Aorta (tissue), 5 donors: ENCODE data around the gene ELMOD1. TPM values are rescaled to one million over a fixed set of nuclear protein-coding genes. Genes with fewer than 3 reads are reported as not detected.

Experiments used
- ATAC-seq: fragments of 200-7000 bp; cut with Tn5 transposase; one replicate; pipeline ENCODE4 v1.9.1; 2022; ENCODE audit warnings: moderate library complexity; ENCODE audit not compliant: low FRiP score
- DNase-seq, 2 donors: peaks; one replicate each; pipeline ENCODE4 v3.0.0-alpha.2; 2020
- H3K27ac ChIP-seq, 2 donors: one replicate each; pipeline ENCODE4 v1.5.1; 2013; ENCODE audit warnings: low read length in 2 of 2, mild to moderate bottlenecking in 2 of 2, moderate library complexity in 2 of 2, control low read depth in 1 of 2, inconsistent platforms in 1 of 2, low read depth in 1 of 2
- H3K27me3 ChIP-seq, 2 donors: one replicate each; pipeline ENCODE4 v1.6.1; 2013; ENCODE audit warnings: control low read depth in 1 of 2, low read length in 1 of 2, mild to moderate bottlenecking in 1 of 2, moderate library complexity in 1 of 2; ENCODE audit not compliant: insufficient read depth in 2 of 2, control insufficient read depth in 1 of 2
- H3K36me3 ChIP-seq, 2 donors: one replicate each; pipeline ENCODE4 v1.6.1; 2013; ENCODE audit warnings: control low read depth in 1 of 2, low read length in 1 of 2, mild to moderate bottlenecking in 1 of 2; ENCODE audit not compliant: insufficient read depth in 2 of 2, control insufficient read depth in 1 of 2
- H3K4me1 ChIP-seq, 2 donors: one replicate each; pipeline ENCODE4 v1.6.1; 2013; ENCODE audit warnings: low read length in 2 of 2, control low read depth in 1 of 2, mild to moderate bottlenecking in 1 of 2, moderate library complexity in 1 of 2; ENCODE audit not compliant: insufficient read depth in 2 of 2, control insufficient read depth in 1 of 2
- H3K4me3 ChIP-seq, 2 donors: one replicate each; pipeline ENCODE4 v1.5.1; 2013; ENCODE audit warnings: low read length in 2 of 2, control low read depth in 1 of 2, mild to moderate bottlenecking in 1 of 2
- H3K9me3 ChIP-seq: one replicate; pipeline ENCODE4 v1.6.1; 2013; ENCODE audit warnings: mild to moderate bottlenecking, low read length; ENCODE audit not compliant: control insufficient read depth
- WGBS, 2 donors: extraction: QIAGEN DNeasy Blood & Tissue Kit; methylation state at CpG; one replicate each; pipeline ENCODE4 v1.1.7; 2013; 5-methylcytosine and 5-hydroxymethylcytosine counted together
- intact Hi-C, 2 donors: fragments of 100-400 bp; cut with DNase I; formaldehyde crosslinking; loops; one replicate each; pipeline versions ENCODE4 v1.14.2 to v1.15.0; 2022
- polyA plus RNA-seq, 2 donors: library from polyadenylated mRNA; stranded (reverse); fragments of 200-250 nt; gene quantifications; one replicate each; pipeline ENCODE4 v1.2.3, GENCODE V29; 2013
- total RNA-seq, 2 donors: library from RNA; stranded (reverse); fragmentation: NEBNext Ultra II Directional; extraction: Animal tissue kit (Norgen Biotek cat#: 25700); gene quantifications; one replicate each; pipeline ENCODE4 v1.2.1, GENCODE V29; 2021
- donor health status: healthy with polysubstance abuse.
- donor health status: Bipolar disorder and iron deficiency.
- donor health status: DM: no; HTN: no; CAD: no.
- donor health status: DM: no; HTN: no; CAD: no.
- donor health status: DM: yes; HTN: yes; CAD: no.

The ELMOD1 gene
- total and polyA plus RNA-seq, 4 donors: 0.32 to 0.33 TPM; not detected in 2

- WGBS, 2 donors: 81 to 86% methylated on average over 3 of the region's 3 CpGs
Measured at GRCh38 chr11:107708792-107709191, 117.8 kb downstream of the ELMOD1 start.

DNA sequence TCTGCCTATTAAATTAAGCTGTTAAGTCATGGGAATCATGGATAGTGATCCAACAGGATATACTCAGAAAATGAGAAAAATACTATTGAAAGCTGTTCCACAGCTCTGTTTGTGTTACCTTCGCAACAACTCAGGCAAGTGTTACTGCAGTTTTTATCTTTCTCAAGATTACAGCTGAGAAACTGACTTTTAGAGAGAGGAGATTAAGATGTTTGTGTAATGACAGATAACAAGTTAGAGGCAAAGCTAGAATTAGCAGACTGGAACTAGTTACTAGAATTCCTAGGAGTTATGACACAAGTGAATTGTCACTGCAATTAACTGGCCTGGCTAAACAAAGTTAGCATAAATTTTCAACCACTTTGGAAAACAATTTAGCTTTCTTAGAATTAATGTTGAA, 119.4 kb downstream of the ELMOD1 start:
- no peak for DNase-seq
- 13 to 33% methylated on average over 1 of the region's 1 CpG for WGBS, 2 donors
- H3K9me3 ChIP-seq: no peaks in the 10 kb centered on the region
- ATAC-seq: no peak
- H3K27ac ChIP-seq: no peak overlapping the region
- H3K4me1 ChIP-seq: no peaks in the 10 kb centered on the region
- intact Hi-C loops: no loop called here
- H3K36me3 ChIP-seq: no peaks in the 10 kb centered on the region
- H3K4me3 ChIP-seq: no peak overlapping the region
- no peaks in the 10 kb centered on the region for H3K27me3 ChIP-seq

More at GRCh38 chr11:107708792-107709191, 117.8 kb downstream of the ELMOD1 start:
- Histone ChIP-seq H3K4me3 (no peak overlapping the region), H3K9me3 (no peaks in the 10 kb centered on the region), H3K4me1 (no peaks in the 10 kb centered on the region), H3K36me3 (no peaks in the 10 kb centered on the region), H3K27ac (no peak overlapping the region), H3K27me3 (no peaks in the 10 kb centered on the region)
- no peak for DNase-seq
- intact Hi-C loops: no loop called here
- ATAC-seq: no peak

DNA sequence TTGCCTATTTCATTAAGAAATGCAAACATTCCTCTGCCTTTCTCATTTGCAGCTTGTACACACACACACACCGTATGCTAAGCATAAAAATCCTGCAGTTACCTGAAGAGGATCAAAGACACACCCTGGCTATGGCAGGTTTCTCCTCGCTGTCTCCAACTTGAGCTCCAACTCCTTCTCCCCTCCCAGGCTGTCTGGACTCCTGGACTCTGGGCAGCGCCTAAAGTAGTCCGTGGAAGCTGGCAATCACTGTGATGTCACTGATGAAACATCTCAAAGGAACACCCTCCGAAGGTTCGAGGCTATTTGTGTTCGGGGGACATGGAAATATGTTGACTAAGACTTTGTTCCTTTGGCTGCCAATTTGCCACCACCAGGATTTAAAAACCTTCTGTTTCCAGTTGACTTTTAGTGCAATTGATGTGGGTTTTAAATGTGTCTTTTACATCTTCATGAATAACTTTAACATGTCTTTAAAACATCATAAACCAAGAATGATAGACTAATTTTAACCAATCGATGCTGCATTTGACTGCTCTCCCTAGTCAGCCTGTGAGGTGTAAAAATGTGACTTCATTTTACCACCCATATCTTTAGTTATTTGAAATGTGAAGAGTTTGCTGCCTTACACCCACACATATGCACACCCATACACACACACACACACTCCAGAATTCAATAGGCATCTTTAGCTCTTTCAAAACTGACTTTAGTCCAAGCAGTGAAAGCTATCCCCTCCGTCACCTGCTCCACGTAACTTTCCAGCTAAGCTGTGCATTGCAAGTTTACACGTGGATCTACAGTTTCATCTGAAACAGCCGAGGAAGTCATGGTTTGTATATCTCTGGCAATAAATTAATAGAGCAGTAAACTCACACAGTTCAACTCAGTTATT, 121.2 kb downstream of the ELMOD1 start, which contains the start of gene SLN:
TSS of gene SLN (minus strand) at position 196 of the 895 bp plus-strand sequence.
- H3K4me1 ChIP-seq: no peaks in the 10 kb centered on the region
- H3K36me3 ChIP-seq: peaks cover 0 to 2% of the 10 kb centered on the region in 2 donors
- H3K9me3 ChIP-seq: peaks cover 1% of the 10 kb centered on the region
- WGBS, 2 donors: 51 to 56% methylated on average over 12 of the region's 12 CpGs
- H3K27ac ChIP-seq: no peak within 1 kb of the TSS
- H3K4me3 ChIP-seq: no peak within 1 kb of the TSS
- no peaks in the 10 kb centered on the region for H3K27me3 ChIP-seq
- DNase-seq (no peak), ATAC-seq (peak; percentile 8)
- intact Hi-C loops: no loop called here

- no peak for ATAC-seq
Measured at GRCh38 chr11:107713009-107713408, 122.1 kb downstream of the ELMOD1 start.

More at GRCh38 chr11:107713009-107713408, 122.1 kb downstream of the ELMOD1 start:
- no peak for DNase-seq
- 6 to 8% methylated on average over 3 of the region's 3 CpGs for WGBS, 2 donors
- Histone ChIP-seq H3K9me3 (peaks cover 1% of the 10 kb centered on the region), H3K4me3 (no peak overlapping the region), H3K36me3 (peaks cover 0 to 2% of the 10 kb centered on the region in 2 donors), H3K4me1 (no peaks in the 10 kb centered on the region), H3K27ac (no peak overlapping the region), H3K27me3 (no peaks in the 10 kb centered on the region)
- intact Hi-C loops: no loop called here

Other genes with a start within 250 kb of the ELMOD1 start
- gene CWF19L2, start 133.3 kb upstream of the ELMOD1 start, total RNA-seq: 10 to 100 TPM; 19.5 to 23.1 TPM
- gene CWF19L2, start 133.3 kb upstream of the ELMOD1 start, polyA plus RNA-seq: 10 to 100 TPM; 12.8 to 30.5 TPM
- gene ALKBH8, start 25.4 kb upstream of the ELMOD1 start, total RNA-seq: 1 to 10 TPM; 7.1 to 9.1 TPM
- 1 to 10 TPM; 4.3 to 5.9 TPM for gene ALKBH8, start 25.4 kb upstream of the ELMOD1 start, polyA plus RNA-seq
- 1 to 10 TPM; 1.0 to 7.7 TPM for gene SLN, start 120.9 kb downstream of the ELMOD1 start, total RNA-seq
- gene SLN, start 120.9 kb downstream of the ELMOD1 start, polyA plus RNA-seq: not detected